Aorta (tissue), 5 donors: ENCODE measurements around the gene RAB3GAP2. TPM values are rescaled to one million over a fixed set of nuclear protein-coding genes. Genes with fewer than 3 reads are reported as not detected.

Experiments used
- ATAC-seq: fragments of 200-7000 bp; cut with Tn5 transposase; one replicate; pipeline ENCODE4 v1.9.1; 2022; ENCODE audit warnings: moderate library complexity; ENCODE audit not compliant: low FRiP score
- DNase-seq, 2 donors: peaks; one replicate each; pipeline ENCODE4 v3.0.0-alpha.2; 2020
- H3K27ac ChIP-seq, 2 donors: one replicate each; pipeline ENCODE4 v1.5.1; 2013; ENCODE audit warnings: low read length in 2 of 2, mild to moderate bottlenecking in 2 of 2, moderate library complexity in 2 of 2, control low read depth in 1 of 2, inconsistent platforms in 1 of 2, low read depth in 1 of 2
- H3K27me3 ChIP-seq, 2 donors: one replicate each; pipeline ENCODE4 v1.6.1; 2013; ENCODE audit warnings: control low read depth in 1 of 2, low read length in 1 of 2, mild to moderate bottlenecking in 1 of 2, moderate library complexity in 1 of 2; ENCODE audit not compliant: insufficient read depth in 2 of 2, control insufficient read depth in 1 of 2
- H3K36me3 ChIP-seq, 2 donors: one replicate each; pipeline ENCODE4 v1.6.1; 2013; ENCODE audit warnings: control low read depth in 1 of 2, low read length in 1 of 2, mild to moderate bottlenecking in 1 of 2; ENCODE audit not compliant: insufficient read depth in 2 of 2, control insufficient read depth in 1 of 2
- H3K4me1 ChIP-seq, 2 donors: one replicate each; pipeline ENCODE4 v1.6.1; 2013; ENCODE audit warnings: low read length in 2 of 2, control low read depth in 1 of 2, mild to moderate bottlenecking in 1 of 2, moderate library complexity in 1 of 2; ENCODE audit not compliant: insufficient read depth in 2 of 2, control insufficient read depth in 1 of 2
- H3K4me3 ChIP-seq, 2 donors: one replicate each; pipeline ENCODE4 v1.5.1; 2013; ENCODE audit warnings: low read length in 2 of 2, control low read depth in 1 of 2, mild to moderate bottlenecking in 1 of 2
- H3K9me3 ChIP-seq: one replicate; pipeline ENCODE4 v1.6.1; 2013; ENCODE audit warnings: mild to moderate bottlenecking, low read length; ENCODE audit not compliant: control insufficient read depth
- WGBS, 2 donors: extraction: QIAGEN DNeasy Blood & Tissue Kit; methylation state at CpG; one replicate each; pipeline ENCODE4 v1.1.7; 2013; 5-methylcytosine and 5-hydroxymethylcytosine counted together
- intact Hi-C, 2 donors: fragments of 100-400 bp; cut with DNase I; formaldehyde crosslinking; loops; one replicate each; pipeline versions ENCODE4 v1.14.2 to v1.15.0; 2022
- polyA plus RNA-seq, 2 donors: library from polyadenylated mRNA; stranded (reverse); fragments of 200-250 nt; gene quantifications; one replicate each; pipeline ENCODE4 v1.2.3, GENCODE V29; 2013
- total RNA-seq, 2 donors: library from RNA; stranded (reverse); fragmentation: NEBNext Ultra II Directional; extraction: Animal tissue kit (Norgen Biotek cat#: 25700); gene quantifications; one replicate each; pipeline ENCODE4 v1.2.1, GENCODE V29; 2021
- donor health status: healthy with polysubstance abuse.
- donor health status: Bipolar disorder and iron deficiency.
- donor health status: DM: no; HTN: no; CAD: no.
- donor health status: DM: no; HTN: no; CAD: no.
- donor health status: DM: yes; HTN: yes; CAD: no.

The RAB3GAP2 gene
- total and polyA plus RNA-seq, 4 donors: 6.4 to 44.2 (median 26.3) TPM

DNA sequence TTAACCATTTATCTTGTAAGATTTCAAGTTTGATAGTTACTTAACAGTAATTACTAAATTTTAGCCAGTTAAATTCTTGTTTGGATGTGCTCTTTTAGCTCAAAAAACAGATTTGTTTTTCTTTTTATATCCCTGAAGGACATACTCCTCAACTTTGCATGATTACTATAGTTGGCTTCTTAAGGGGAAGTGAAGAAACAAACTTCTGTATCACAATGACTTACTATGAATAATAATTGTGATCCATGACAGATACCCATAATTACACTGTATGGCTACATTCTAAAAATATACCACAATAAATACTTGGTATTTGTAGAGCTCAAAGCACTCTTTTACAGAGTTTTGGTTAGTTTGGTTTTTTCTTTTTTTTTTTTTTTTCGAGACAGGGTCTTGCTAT lies 122.5 kb downstream of the RAB3GAP2 start:
- H3K27ac ChIP-seq: no peak overlapping the region
- DNase-seq: no peak
- intact Hi-C loops: no loop called here
- H3K9me3 ChIP-seq: no peaks in the 10 kb centered on the region
- H3K36me3 ChIP-seq: peaks cover 0 to 8% of the 10 kb centered on the region in 2 donors
- no peak overlapping the region for H3K4me3 ChIP-seq
- no peaks in the 10 kb centered on the region for H3K27me3 ChIP-seq
- no peak for ATAC-seq
- H3K4me1 ChIP-seq: no peaks in the 10 kb centered on the region
- 85 to 89% methylated on average over 1 of the region's 1 CpG for WGBS, 2 donors

GRCh38 chr1:220144051-220144450 lies 128.2 kb downstream of the RAB3GAP2 start:
- ATAC-seq (no peak), DNase-seq (no peak)
- Histone ChIP-seq H3K9me3 (no peaks in the 10 kb centered on the region), H3K4me1 (no peaks in the 10 kb centered on the region), H3K36me3 (peaks cover 0 to 2% of the 10 kb centered on the region in 2 donors), H3K4me3 (no peak overlapping the region), H3K27me3 (no peaks in the 10 kb centered on the region), H3K27ac (no peak overlapping the region)
- intact Hi-C loops: no loop called here
- 87 to 88% methylated on average over 5 of the region's 5 CpGs for WGBS, 2 donors

DNA sequence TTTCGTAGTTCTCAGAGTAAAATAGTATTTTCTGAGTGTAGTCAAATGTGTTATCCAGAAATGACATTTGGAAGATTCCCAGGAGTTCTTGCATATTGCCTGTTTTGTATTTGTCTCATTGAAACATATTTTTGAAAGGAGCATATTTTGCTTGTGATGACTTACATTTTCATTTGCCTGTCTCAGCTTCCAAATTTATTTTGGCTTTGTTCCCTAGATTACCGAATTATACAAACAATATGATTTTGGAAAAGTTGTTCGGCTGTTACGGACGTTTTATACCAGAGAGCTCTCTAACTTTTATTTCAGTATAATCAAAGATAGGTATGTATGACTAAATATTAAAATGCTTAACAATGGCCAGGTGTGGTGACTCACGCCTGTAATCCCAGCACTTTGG lies 132.3 kb downstream of the RAB3GAP2 start:
- H3K36me3 ChIP-seq: no peaks in the 10 kb centered on the region
- no peaks in the 10 kb centered on the region for H3K4me1 ChIP-seq
- H3K27ac ChIP-seq: peak overlapping the region in 1 of 2 donors; percentile 63
- H3K4me3 ChIP-seq: no peak overlapping the region
- H3K9me3 ChIP-seq: no peaks in the 10 kb centered on the region
- 0 to 7% methylated on average over 6 of the region's 6 CpGs for WGBS, 2 donors
- intact Hi-C loops: no loop called here
- no peak for ATAC-seq
- no peaks in the 10 kb centered on the region for H3K27me3 ChIP-seq
- DNase-seq: no peak

GRCh38 chr1:220137019-220137786 lies 135.1 kb downstream of the RAB3GAP2 start:
- H3K27ac ChIP-seq: peak overlapping the region in 1 of 2 donors; percentile 43
- peak; percentile 70 for ATAC-seq
- WGBS, 2 donors: 63 to 71% methylated on average over 9 of the region's 9 CpGs

GRCh38 chr1:220135755-220136154 lies 136.5 kb downstream of the RAB3GAP2 start:
- no peaks in the 10 kb centered on the region for H3K36me3 ChIP-seq
- H3K4me1 ChIP-seq: no peaks in the 10 kb centered on the region
- intact Hi-C loops: no loop called here
- no peak for ATAC-seq
- no peak for DNase-seq
- no peaks in the 10 kb centered on the region for H3K27me3 ChIP-seq
- H3K27ac ChIP-seq: no peak overlapping the region
- 92 to 94% methylated on average over 2 of the region's 2 CpGs for WGBS, 2 donors
- H3K9me3 ChIP-seq: no peaks in the 10 kb centered on the region
- no peak overlapping the region for H3K4me3 ChIP-seq

More at GRCh38 chr1:220137019-220137786, 135.1 kb downstream of the RAB3GAP2 start:
- no peaks in the 10 kb centered on the region for H3K27me3 ChIP-seq
- H3K4me1 ChIP-seq: no peaks in the 10 kb centered on the region
- intact Hi-C loops: no loop called here
- no peak for DNase-seq
- no peaks in the 10 kb centered on the region for H3K9me3 ChIP-seq
- H3K4me3 ChIP-seq: no peak overlapping the region
- no peaks in the 10 kb centered on the region for H3K36me3 ChIP-seq

GRCh38 chr1:220129479-220130210 lies 142.6 kb downstream of the RAB3GAP2 start:
- Histone ChIP-seq H3K9me3 (no peaks in the 10 kb centered on the region), H3K4me1 (no peaks in the 10 kb centered on the region), H3K36me3 (peaks cover 2 to 3% of the 10 kb centered on the region in 2 donors), H3K27ac (no peak overlapping the region), H3K27me3 (no peaks in the 10 kb centered on the region), H3K4me3 (no peak overlapping the region)
- ATAC-seq: no peak
- intact Hi-C loops: no loop called here
- no peak for DNase-seq

GRCh38 chr1:220127076-220127475 lies 145.2 kb downstream of the RAB3GAP2 start:
- ATAC-seq (no peak), DNase-seq (no peak)
- Histone ChIP-seq H3K4me3 (no peak overlapping the region), H3K27me3 (no peaks in the 10 kb centered on the region), H3K4me1 (no peaks in the 10 kb centered on the region), H3K27ac (no peak overlapping the region), H3K36me3 (peaks cover 2 to 3% of the 10 kb centered on the region in 2 donors), H3K9me3 (no peaks in the 10 kb centered on the region)
- intact Hi-C loops: no loop called here
- WGBS, 2 donors: 85 to 88% methylated on average over 3 of the region's 3 CpGs

- 3 to 4% methylated on average over 1 of the region's 1 CpG for WGBS, 2 donors
- no peak overlapping the region for H3K4me3 ChIP-seq
- no peak for ATAC-seq
- intact Hi-C loops: no loop called here
- H3K36me3 ChIP-seq: peaks cover 2 to 3% of the 10 kb centered on the region in 2 donors
- no peak for DNase-seq
- H3K27ac ChIP-seq: no peak overlapping the region
- H3K9me3 ChIP-seq: no peaks in the 10 kb centered on the region
- H3K27me3 ChIP-seq: no peaks in the 10 kb centered on the region
- H3K4me1 ChIP-seq: no peaks in the 10 kb centered on the region
Observed at GRCh38 chr1:220124542-220124941, 147.7 kb downstream of the RAB3GAP2 start.

DNA sequence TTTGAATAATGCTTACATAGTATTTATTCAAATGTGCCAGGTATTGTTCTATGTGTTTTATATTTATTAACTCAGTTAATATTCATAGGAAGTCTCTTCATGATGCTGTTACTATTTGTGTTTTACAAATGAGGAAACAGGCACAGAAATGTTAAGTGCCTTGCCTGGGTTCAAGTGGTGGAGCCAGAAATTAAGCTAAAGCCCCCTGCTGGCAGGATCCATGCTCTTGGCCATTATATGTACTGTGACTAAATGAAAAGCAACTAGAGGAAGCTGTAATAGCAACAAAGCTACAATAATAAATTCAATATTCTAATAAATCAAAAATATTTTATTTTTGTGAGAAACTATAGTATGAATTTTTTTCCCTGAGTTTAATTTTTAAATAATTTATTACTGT lies 148.4 kb downstream of the RAB3GAP2 start:
- Histone ChIP-seq H3K4me3 (no peak overlapping the region), H3K4me1 (no peaks in the 10 kb centered on the region), H3K9me3 (no peaks in the 10 kb centered on the region), H3K27ac (no peak overlapping the region), H3K27me3 (no peaks in the 10 kb centered on the region), H3K36me3 (peaks cover 2 to 3% of the 10 kb centered on the region in 2 donors)
- intact Hi-C loops: no loop called here
- no peak for DNase-seq
- no peak for ATAC-seq
